NCI-H2227 treated with DMSO at 0.1 percent for 48 hours (cell line): ENCODE results near the gene COL11A2.

Source experiments
- DNase-seq: peaks from one replicate; lab custom pipeline; 2025; lab: John Stamatoyannopoulos, UW

Gene COL11A2

GRCh38 chr6:33192671-33193602 lies 670 bp upstream of the COL11A2 start:
- DNase-seq: peak; percentile 51

- no peak for DNase-seq
Measured at GRCh38 chr6:33191383-33192104, 723 bp downstream of the COL11A2 start.

- DNase-seq: no peak
Measured at GRCh38 chr6:33190504-33191107, 1.7 kb downstream of the COL11A2 start.

DNA sequence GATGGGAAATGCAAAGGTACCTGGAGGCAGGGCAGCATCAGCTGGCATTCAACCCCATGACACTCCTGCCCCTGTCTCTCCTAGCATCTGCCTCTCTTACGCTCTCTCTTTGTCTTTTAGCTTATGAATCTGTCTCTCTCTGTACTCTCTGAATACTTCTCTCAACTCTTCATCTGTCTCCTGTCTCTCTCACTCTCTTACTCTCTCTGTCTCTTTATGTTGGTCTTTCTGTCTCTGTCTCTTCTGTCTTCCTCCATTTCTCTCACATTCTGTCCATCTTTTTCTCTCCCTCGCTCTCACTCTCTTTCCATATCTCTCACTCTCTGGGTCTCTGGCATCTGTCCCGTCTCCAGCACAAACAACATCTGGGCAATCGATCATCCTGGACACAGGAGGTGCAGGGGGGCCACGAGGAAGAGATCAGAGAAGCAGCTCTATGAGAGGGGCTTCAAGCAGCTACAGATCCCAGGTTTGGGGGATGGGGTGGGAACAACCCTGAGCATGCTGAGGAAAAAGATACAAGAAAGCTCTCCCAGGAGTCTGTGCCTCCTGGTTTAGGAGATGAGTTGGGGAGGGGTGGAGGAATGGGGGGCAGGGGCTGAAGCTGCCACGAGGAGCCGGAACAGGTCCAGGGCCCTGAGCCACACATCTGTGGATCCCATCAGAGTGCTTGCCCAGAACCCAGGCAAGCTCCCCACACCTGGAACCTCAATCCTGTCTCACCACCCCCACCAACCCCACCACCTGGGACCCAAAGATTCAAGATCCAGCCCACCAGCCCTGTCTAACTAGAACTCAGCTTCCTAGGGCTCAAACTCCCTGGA lies 2.4 kb downstream of the COL11A2 start:
- DNase-seq: no peak

- DNase-seq: no peak
Measured at GRCh38 chr6:33189164-33189563, 3.1 kb downstream of the COL11A2 start.

GRCh38 chr6:33187809-33188208 lies 4.5 kb downstream of the COL11A2 start:
- DNase-seq: no peak

DNA sequence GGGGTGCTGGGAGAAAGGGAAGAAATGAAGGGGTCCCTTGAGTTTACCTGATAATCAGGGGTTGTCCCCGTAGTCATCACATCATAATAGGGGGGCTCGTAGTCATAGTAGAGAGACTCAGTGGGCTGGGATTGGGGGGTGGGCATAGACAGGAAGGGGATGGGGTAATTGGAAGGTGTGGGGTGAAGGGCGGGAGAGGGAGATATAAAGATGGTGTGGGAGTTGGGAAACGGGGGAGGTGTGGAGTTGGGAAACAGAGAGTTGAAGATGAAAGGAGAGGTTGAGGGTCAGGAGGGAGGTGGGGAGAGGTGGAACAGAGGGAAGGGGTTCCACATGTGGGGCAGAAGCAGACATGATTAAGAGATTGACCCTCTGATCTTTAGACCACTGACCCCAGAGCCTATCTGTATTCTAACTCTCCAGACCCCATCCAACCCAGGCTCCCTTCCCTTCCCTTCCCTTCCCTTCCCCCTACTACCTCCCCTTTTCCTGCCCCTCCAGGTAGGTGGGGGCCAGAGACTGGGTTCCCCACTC lies 6.5 kb downstream of the COL11A2 start:
- no peak for DNase-seq

GRCh38 chr6:33185190-33185589 lies 7.1 kb downstream of the COL11A2 start:
- DNase-seq: no peak

- no peak for DNase-seq
Measured at GRCh38 chr6:33183071-33183683, 9.1 kb downstream of the COL11A2 start.

GRCh38 chr6:33181141-33181540 lies 11.1 kb downstream of the COL11A2 start:
- DNase-seq: no peak

- no peak for DNase-seq
Measured at GRCh38 chr6:33178755-33179475, 13.4 kb downstream of the COL11A2 start.

DNA sequence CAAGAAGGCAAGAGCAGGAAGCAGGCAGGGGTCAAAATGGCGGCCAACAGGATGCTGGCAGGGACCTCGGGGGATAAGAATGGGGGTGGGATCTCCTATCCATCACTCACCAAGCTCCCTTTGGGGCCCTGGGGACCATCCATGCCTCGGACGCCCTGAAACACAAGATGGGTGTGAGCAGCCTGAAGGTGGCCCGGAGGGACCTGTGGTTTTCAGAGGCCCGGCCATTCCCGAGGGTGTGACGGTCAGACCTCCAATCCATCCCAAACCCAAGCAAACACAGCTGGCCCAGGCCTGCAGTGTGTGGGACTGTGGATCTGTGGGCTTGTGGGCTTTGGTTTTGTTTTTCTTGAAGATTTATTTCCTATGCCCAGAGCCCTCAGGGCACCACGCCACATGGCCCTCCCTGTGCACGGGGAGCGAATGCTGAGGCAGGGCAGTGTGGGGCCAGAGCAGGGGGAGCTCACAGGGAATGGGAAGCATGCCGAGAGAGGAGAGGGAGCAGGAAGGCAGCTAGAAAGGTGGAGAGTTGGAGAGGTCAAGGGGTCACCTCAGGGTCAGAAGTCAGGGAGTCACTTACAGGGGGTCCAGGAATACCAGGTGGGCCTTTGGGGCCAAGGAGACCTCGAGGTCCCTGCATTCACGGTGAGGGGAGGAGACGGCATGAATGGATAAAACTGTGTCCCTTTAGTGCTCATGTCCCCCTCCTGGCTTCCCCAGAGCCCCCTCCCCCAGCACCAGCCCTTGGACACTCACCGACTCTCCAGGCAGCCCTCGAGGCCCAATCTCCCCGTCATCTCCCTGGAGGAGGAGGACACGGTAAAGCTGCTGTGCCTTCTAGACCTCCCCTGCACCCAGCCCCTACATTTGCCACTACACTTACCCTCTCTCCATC lies 14.5 kb downstream of the COL11A2 start:
- no peak for DNase-seq

- DNase-seq: no peak
Measured at GRCh38 chr6:33176906-33177305, 15.4 kb downstream of the COL11A2 start.

DNA sequence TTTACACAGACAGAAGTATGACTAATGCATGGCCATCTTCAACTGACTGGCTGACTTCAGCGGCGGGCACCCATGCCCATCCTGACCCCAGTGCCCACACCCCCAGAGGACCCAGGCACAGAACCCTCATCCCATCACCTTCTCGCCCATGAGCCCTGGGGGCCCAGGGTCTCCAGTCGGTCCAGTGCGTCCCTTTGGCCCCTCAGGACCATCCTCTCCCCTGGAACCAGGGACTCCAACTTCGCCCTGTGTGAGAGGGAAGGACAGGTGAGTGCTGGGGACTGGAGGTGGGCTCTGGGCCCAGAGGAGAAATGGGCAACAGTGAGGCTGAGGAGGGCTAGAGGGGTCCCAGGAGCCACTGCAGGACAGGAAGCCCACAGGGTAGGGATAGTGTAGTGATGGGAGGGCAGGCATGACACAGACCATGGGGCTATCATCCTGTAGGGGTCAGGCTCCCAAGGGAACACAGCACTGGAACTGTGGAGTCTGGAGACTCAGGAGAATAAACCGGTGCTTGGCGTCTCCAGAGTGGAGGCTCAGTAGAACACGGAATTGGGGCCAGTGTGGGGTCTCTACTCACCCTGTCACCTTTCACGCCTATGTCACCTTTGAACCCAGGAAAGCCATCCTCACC lies 16.7 kb downstream of the COL11A2 start:
- DNase-seq: no peak

DNA sequence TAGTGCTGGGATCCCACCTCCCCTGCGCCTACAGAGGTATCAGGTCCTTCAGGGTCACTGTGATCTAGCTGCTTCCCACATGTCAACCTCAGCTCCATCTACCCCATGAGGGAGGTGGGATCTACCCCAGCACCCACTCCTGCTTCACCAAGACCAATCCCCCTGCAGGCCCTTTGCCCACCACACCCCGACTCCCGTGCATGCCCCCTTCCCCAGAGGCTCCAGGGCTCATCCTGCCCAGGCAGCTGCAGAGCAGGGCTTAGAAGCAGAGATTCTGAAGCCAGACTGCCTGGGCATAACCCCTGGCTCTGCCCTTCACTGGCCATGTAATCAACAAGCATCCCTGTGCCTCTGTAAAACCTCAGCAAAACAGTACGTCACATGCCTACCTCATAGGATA lies 17.5 kb downstream of the COL11A2 start:
- no peak for DNase-seq

DNA sequence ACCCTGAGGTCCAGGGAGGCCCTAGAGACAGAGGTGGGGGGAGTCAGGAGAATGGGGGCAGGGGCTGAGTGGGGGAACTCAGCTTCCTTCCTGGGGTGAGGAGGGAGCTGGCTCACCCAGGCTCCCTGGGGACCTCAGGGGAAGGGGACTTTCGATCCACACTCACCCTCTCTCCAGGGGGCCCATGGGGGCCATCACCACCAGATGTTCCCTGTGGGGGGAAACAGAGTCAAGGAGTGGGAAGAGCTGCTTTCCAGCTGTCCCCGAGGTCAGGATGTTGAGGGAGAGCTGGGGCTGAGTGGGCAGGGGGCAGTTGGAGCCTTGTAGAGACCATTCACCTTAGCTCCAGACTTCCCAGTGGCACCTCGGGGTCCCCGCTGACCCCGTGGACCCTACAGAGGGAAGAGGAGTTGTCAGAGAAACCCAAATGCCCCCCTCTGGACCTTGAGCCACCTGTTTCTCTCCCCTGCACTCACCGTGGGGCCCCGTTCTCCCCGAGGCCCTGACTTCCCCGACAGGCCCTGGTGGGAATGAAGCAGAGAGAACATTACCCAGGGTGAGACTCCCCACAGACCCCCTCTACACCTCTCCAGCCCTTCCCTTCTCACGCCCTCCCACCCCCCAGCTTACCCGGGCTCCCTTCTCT lies 18.6 kb downstream of the COL11A2 start:
- no peak for DNase-seq

- DNase-seq: no peak
Measured at GRCh38 chr6:33172688-33173534, 19.4 kb downstream of the COL11A2 start.
